Smooth muscle cell (in vitro differentiated cells): ENCODE measurements around the gene EDRF1. TPM values are rescaled to one million over a fixed set of nuclear protein-coding genes. Genes with fewer than 3 reads are reported as not detected.
"Not testable (repeated sequence)": the region's sequence is repeated elsewhere in the genome, so short reads cannot be mapped to it uniquely, and the experiment has no call there.

Experiments used
- DNase-seq: peaks from one replicate; lab custom pipeline; 2025; ENCODE audit not compliant: unreplicated experiment; lab: John Stamatoyannopoulos, UW
- H2AFZ ChIP-seq: fragments of 200-600 bp; sonication (generic); 2 replicates; pipeline ENCODE4 v1.6.0; 2016; ENCODE audit warnings: antibody characterized with exemption, low read depth, mild to moderate bottlenecking
- H3F3A ChIP-seq: fragments of 200-600 bp; sonication (generic); 2 replicates; pipeline ENCODE4 v1.6.0; 2017; ENCODE audit warnings: antibody characterized with exemption, low read depth
- H3K27ac ChIP-seq: fragments of 200-600 bp; sonication (generic); 2 replicates; pipeline ENCODE4 v1.5.1; 2016; ENCODE audit warnings: low read depth, mild to moderate bottlenecking
- H3K27me3 ChIP-seq: fragments of 200-600 bp; sonication (generic); 2 replicates; pipeline ENCODE4 v1.6.1; 2016; ENCODE audit warnings: low read depth, mild to moderate bottlenecking
- H3K36me3 ChIP-seq: fragments of 200-600 bp; sonication (generic); 2 replicates; pipeline ENCODE4 v1.5.1; 2016; ENCODE audit warnings: low read depth
- H3K4me1 ChIP-seq: fragments of 200-600 bp; sonication (generic); 2 replicates; pipeline ENCODE4 v1.5.1; 2016; ENCODE audit warnings: low read depth
- H3K4me2 ChIP-seq: fragments of 200-600 bp; sonication (generic); 2 replicates; pipeline ENCODE4 v1.6.0; 2016; ENCODE audit warnings: mild to moderate bottlenecking
- H3K4me3 ChIP-seq: fragments of 200-600 bp; sonication (generic); 2 replicates; pipeline ENCODE4 v1.5.1; 2016; ENCODE audit warnings: mild to moderate bottlenecking
- H3K79me2 ChIP-seq: fragments of 200-600 bp; sonication (generic); 2 replicates; pipeline ENCODE4 v1.6.0; 2016; ENCODE audit warnings: low read depth, mild to moderate bottlenecking
- H3K9ac ChIP-seq: fragments of 200-600 bp; sonication (generic); 2 replicates; pipeline ENCODE4 v1.6.0; 2016; ENCODE audit warnings: low read depth
- H3K9me3 ChIP-seq: fragments of 200-600 bp; sonication (generic); replicated peaks from 2 replicates; pipeline ENCODE4 v1.5.1; 2016; ENCODE audit warnings: low read depth
- H4K20me1 ChIP-seq: fragments of 200-600 bp; sonication (generic); 2 replicates; pipeline ENCODE4 v1.6.0; 2016; ENCODE audit warnings: low read depth
- CTCF ChIP-seq: fragments of 200-600 bp; sonication (generic); IDR thresholded peaks from 2 replicates; pipeline ENCODE4 v1.5.1; 2017; ENCODE audit warnings: borderline replicate concordance, mild to moderate bottlenecking, antibody characterized with exemption; ENCODE audit not compliant: insufficient read depth, poor library complexity, severe bottlenecking
- WGBS: methylation state at CpG from one replicate; pipeline ENCODE4 v1.1.7; 2016; ENCODE audit warnings: low lambda C conversion rate; 5-methylcytosine and 5-hydroxymethylcytosine counted together
- polyA plus RNA-seq: library from polyadenylated mRNA; unstranded; fragments of >200 nt; fragmentation: Nextera tagmentation; extraction: Ambion mirVana; gene quantifications from 2 replicates; pipeline ENCODE4 v1.2.1, GENCODE V29; 2016
- total RNA-seq: library from RNA; depleted of rRNA; stranded (reverse); fragments of >200 nt; gene quantifications from 2 replicates; pipeline ENCODE4 v1.2.3, GENCODE V29; 2014

EDRF1 gene
- total and polyA plus RNA-seq, 2 experiments from 2014 or later, result 8.5 to 22.0 TPM

GRCh38 chr10:125692601-125693523 lies 26.6 kb upstream of the EDRF1 start:
- TF ChIP-seq CTCF, result no peak
- Histone ChIP-seq H3K4me2 (no peak overlapping the region), H3K9me3 (no peaks in the 10 kb centered on the region), H3K79me2 (no peaks in the 10 kb centered on the region), H3K4me1 (no peaks in the 10 kb centered on the region), H3F3A (peaks cover 5% of the 10 kb centered on the region), H3K27me3 (peaks cover 3% of the 10 kb centered on the region), H3K4me3 (no peak overlapping the region), H2AFZ (no peak overlapping the region), H3K9ac (no peak overlapping the region), H4K20me1 (no peaks in the 10 kb centered on the region), H3K36me3 (no peaks in the 10 kb centered on the region), H3K27ac (no peak overlapping the region)
- WGBS, result 86% methylated on average over 12 of the region's 12 CpGs
- no peak for DNase-seq

GRCh38 chr10:125693524-125693847 lies 26.0 kb upstream of the EDRF1 start:
- peaks cover 3% of the 10 kb centered on the region for H3K27me3 ChIP-seq
- 87% methylated on average over 2 of the region's 2 CpGs for WGBS

DNA sequence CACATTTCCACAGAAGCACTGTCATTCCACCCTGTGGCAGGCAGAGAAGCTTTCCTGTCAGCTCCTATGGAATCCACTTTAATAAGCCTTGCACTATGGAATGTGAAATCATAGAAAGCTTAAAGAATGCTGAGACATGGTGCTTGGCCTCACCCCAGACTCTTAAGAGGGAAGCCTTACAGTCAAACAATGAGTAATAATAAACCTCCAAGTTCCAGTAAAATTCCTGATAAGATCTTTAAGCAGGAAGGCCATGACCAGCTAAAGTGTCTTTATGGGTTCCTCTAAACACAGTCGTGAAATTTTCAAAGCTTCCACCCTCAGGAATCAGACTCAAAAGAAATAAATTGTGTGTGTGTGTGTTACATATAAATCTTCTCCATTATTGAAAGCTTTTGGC lies 24.6 kb upstream of the EDRF1 start:
- H2AFZ ChIP-seq, result no peak overlapping the region
- H4K20me1 ChIP-seq, result no peaks in the 10 kb centered on the region
- peaks cover under 1% of the 10 kb centered on the region for H3K27me3 ChIP-seq
- H3K36me3 ChIP-seq, result no peaks in the 10 kb centered on the region
- H3K79me2 ChIP-seq, result no peaks in the 10 kb centered on the region
- H3F3A ChIP-seq, result peaks cover 5% of the 10 kb centered on the region
- DNase-seq, result no peak
- H3K9me3 ChIP-seq, result no peaks in the 10 kb centered on the region
- TF ChIP-seq CTCF, result no peak
- no peak overlapping the region for H3K27ac ChIP-seq
- 7% methylated on average over 1 of the region's 1 CpG for WGBS
- H3K4me1 ChIP-seq, result no peaks in the 10 kb centered on the region
- no peak overlapping the region for H3K4me3 ChIP-seq
- no peak overlapping the region for H3K9ac ChIP-seq
- peak overlapping the region; percentile 27 for H3K4me2 ChIP-seq

More at GRCh38 chr10:125693524-125693847, 26.0 kb upstream of the EDRF1 start:
- TF ChIP-seq CTCF, result no peak
- Histone ChIP-seq H3K36me3 (no peaks in the 10 kb centered on the region), H3K9me3 (no peaks in the 10 kb centered on the region), H3F3A (peaks cover 5% of the 10 kb centered on the region), H3K79me2 (no peaks in the 10 kb centered on the region), H3K4me3 (no peak overlapping the region), H2AFZ (no peak overlapping the region), H3K27ac (no peak overlapping the region), H3K4me1 (no peaks in the 10 kb centered on the region), H3K9ac (no peak overlapping the region), H3K4me2 (no peak overlapping the region), H4K20me1 (no peaks in the 10 kb centered on the region)
- no peak for DNase-seq

- H4K20me1 ChIP-seq, H2AFZ ChIP-seq, H3K4me3 ChIP-seq, H3K9me3 ChIP-seq, DNase-seq, H3K4me2 ChIP-seq, H3F3A ChIP-seq, H3K36me3 ChIP-seq, H3K4me1 ChIP-seq, H3K27ac ChIP-seq, H3K27me3 ChIP-seq, H3K9ac ChIP-seq, H3K79me2 ChIP-seq: not testable (repeated sequence)
- whole genome bisulfite sequencing, result 91% methylated on average over 6 of the region's 6 CpGs
These were observed 22.6 kb upstream of the EDRF1 start for GRCh38 chr10:125696884-125697283.
